OCI-LY7 (cell line): ENCODE results near the gene BTBD9. TPM values are rescaled to one million over a fixed set of nuclear protein-coding genes. Genes with fewer than 3 reads are reported as not detected.

Source experiments
- BruUV-seq: library from RNA; stranded (reverse); fragments of 400-500 nt; replicated peaks from 2 replicates; lab custom pipeline; 2021; lab: Mats Ljungman, UMichigan
- CTCF ChIA-PET: fragments of 300-600 bp; sonication (Branson Sonifier 250); formaldehyde crosslinking; loops from one replicate; lab custom pipeline; 2022; ENCODE audit warnings: antibody characterized with exemption; ENCODE audit not compliant: unreplicated experiment; lab: Charles Lee
- POLR2A ChIA-PET: fragments of 300-600 bp; sonication (Branson Sonifier 250); formaldehyde crosslinking; loops from one replicate; lab custom pipeline; 2022; ENCODE audit warnings: antibody characterized with exemption; lab: Charles Lee
- DNase-seq: peaks from one replicate; pipeline ENCODE4 v3.0.0-alpha.2; 2015; ENCODE audit warnings: low spot score
- H2AFZ ChIP-seq: fragments of 200-600 bp; sonication (generic), shearing (Covaris generic); 2 replicates; pipeline ENCODE4 v1.6.1; 2014; ENCODE audit warnings: mild to moderate bottlenecking, antibody characterized with exemption, low read length, moderate library complexity
- H3K27ac ChIP-seq: fragments of 200-600 bp; sonication (generic); 2 replicates; pipeline ENCODE4 v1.5.1; 2014; ENCODE audit warnings: mixed run types, low read depth, mild to moderate bottlenecking, moderate library complexity, low read length, inconsistent platforms; ENCODE audit not compliant: poor library complexity, severe bottlenecking
- H3K36me3 ChIP-seq: fragments of 200-600 bp; sonication (generic); 2 replicates; pipeline ENCODE4 v1.6.1; 2014; ENCODE audit warnings: mild to moderate bottlenecking, antibody characterized with exemption, low read length, moderate library complexity, mixed read lengths; ENCODE audit not compliant: insufficient read depth
- H3K4me1 ChIP-seq: fragments of 200-600 bp; sonication (generic); 2 replicates; pipeline ENCODE4 v1.5.1; 2014; ENCODE audit warnings: mild to moderate bottlenecking, low read length; ENCODE audit not compliant: insufficient read depth, poor library complexity, severe bottlenecking
- H3K4me2 ChIP-seq: fragments of 200-600 bp; sonication (generic); 2 replicates; pipeline ENCODE4 v1.6.1; 2014; ENCODE audit warnings: mild to moderate bottlenecking, low read length
- H3K4me3 ChIP-seq: fragments of 200-600 bp; sonication (generic); 2 replicates; pipeline ENCODE4 v1.5.1; 2014; ENCODE audit warnings: mild to moderate bottlenecking, low read depth, low read length; ENCODE audit not compliant: poor library complexity, severe bottlenecking
- H3K79me2 ChIP-seq: fragments of 200-600 bp; sonication (generic); 2 replicates; pipeline ENCODE4 v1.6.1; 2016; ENCODE audit warnings: low read depth, mild to moderate bottlenecking, low read length, moderate library complexity, mixed read lengths; ENCODE audit not compliant: insufficient read depth
- H3K9me2 ChIP-seq: fragments of 200-600 bp; sonication (generic); 2 replicates; pipeline ENCODE4 v1.6.1; 2016; ENCODE audit warnings: mild to moderate bottlenecking, low read length, mixed read lengths; ENCODE audit not compliant: insufficient read depth
- H3K9me3 ChIP-seq: fragments of 200-600 bp; sonication (generic); 2 replicates; pipeline ENCODE4 v1.6.1; 2014; ENCODE audit warnings: mild to moderate bottlenecking, mixed run types, low read length, mixed read lengths
- H4K20me1 ChIP-seq: fragments of 200-600 bp; sonication (generic); 2 replicates; pipeline ENCODE4 v1.6.1; 2014; ENCODE audit warnings: mild to moderate bottlenecking, antibody characterized with exemption, low read length, moderate library complexity, mixed read lengths; ENCODE audit not compliant: insufficient read depth
- EZH2phosphoT487 ChIP-seq: fragments of 200-600 bp; sonication (generic); IDR thresholded peaks from 2 replicates; pipeline ENCODE4 v1.6.1; 2018; ENCODE audit warnings: low read depth, borderline replicate concordance, mild to moderate bottlenecking, mixed run types, antibody characterized with exemption, low read length, moderate library complexity, mixed read lengths
- intact Hi-C: fragments of 100-400 bp; cut with micrococcal nuclease; formaldehyde crosslinking; loops from one replicate; pipeline ENCODE4 v1.10.0; 2022; ENCODE audit not compliant: unreplicated experiment
- total RNA-seq, 2 experiments: library from RNA; depleted of rRNA in 1 of 2; stranded (reverse); fragments of >200 nt in 1 of 2; shearing (Covaris generic) in 1 of 2; gene quantifications; 2 replicates each; pipeline ENCODE4 v1.2.3, GENCODE V29; 2014 to 2022
- TF ChIP-seq, protein P1 (sequence below): fragments of 200-600 bp; sonication (generic); conservative IDR thresholded peaks from 2 replicates; pipeline ENCODE4 v1.5.1; 2014; ENCODE audit warnings: mild to moderate bottlenecking, antibody characterized with exemption, low read length, moderate library complexity, mixed read lengths

Gene BTBD9
- total RNA-seq, 2 experiments from 2014 or later, result 5.9 to 7.3 TPM

DNA sequence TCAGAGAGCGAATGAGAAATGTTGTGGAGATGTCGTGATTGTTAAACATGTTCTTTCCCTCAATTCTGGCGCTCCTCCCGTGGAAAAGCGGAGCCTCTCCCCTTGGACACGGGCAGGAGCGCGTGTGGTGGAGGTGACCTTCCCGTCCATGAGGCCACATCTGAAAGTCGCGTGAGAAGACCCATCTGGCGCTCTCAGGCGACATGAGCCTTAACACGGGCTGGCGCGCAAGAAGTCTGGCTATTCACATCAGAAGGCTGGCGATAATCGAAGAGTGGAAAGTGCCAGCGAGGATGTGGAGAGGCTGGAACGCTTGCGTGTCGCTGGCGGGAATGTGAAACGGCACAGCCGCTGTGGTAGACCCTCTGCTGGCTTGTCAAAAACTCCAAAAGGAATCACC is 478.9 kb downstream of the BTBD9 start:
- POLR2A ChIA-PET, result no interaction called here

DNA sequence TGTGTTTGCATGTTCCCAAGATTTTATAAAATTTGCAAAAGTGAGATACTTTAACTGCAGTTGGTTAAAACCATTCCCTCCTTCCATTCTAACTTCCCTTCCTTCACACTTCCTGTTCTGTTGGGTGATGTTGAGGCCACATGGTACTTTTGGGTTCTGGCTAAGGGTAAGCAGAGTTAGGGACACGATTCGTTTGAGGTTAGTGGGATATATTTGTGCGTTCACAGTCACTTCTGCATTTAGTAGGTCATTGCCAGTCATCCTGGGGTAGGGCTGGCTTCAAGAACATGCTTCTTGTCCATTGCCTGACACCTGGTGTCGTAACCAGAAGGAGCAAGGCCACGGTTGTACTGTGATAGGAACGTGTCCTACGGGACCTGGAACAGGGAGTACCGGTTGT is 480.1 kb downstream of the BTBD9 start:
- POLR2A ChIA-PET, result no interaction called here
- Histone ChIP-seq H3K36me3 (no peaks in the 10 kb centered on the region), H3K9me2 (no peaks in the 10 kb centered on the region), H3K4me3 (no peak overlapping the region), H3K27ac (no peak overlapping the region), H3K79me2 (no peaks in the 10 kb centered on the region), H3K4me2 (no peak overlapping the region), H3K9me3 (no peaks in the 10 kb centered on the region), H2AFZ (no peak overlapping the region), H3K4me1 (no peaks in the 10 kb centered on the region), H4K20me1 (no peaks in the 10 kb centered on the region)
- BruUV-seq, result no TSS peak
- CTCF ChIA-PET, result no interaction called here
- intact Hi-C loops, result no loop called here
- DNase-seq, result no peak
- TF ChIP-seq, protein P1, sequence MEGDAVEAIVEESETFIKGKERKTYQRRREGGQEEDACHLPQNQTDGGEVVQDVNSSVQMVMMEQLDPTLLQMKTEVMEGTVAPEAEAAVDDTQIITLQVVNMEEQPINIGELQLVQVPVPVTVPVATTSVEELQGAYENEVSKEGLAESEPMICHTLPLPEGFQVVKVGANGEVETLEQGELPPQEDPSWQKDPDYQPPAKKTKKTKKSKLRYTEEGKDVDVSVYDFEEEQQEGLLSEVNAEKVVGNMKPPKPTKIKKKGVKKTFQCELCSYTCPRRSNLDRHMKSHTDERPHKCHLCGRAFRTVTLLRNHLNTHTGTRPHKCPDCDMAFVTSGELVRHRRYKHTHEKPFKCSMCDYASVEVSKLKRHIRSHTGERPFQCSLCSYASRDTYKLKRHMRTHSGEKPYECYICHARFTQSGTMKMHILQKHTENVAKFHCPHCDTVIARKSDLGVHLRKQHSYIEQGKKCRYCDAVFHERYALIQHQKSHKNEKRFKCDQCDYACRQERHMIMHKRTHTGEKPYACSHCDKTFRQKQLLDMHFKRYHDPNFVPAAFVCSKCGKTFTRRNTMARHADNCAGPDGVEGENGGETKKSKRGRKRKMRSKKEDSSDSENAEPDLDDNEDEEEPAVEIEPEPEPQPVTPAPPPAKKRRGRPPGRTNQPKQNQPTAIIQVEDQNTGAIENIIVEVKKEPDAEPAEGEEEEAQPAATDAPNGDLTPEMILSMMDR, result no peak
- TF ChIP-seq EZH2phosphoT487, result no peak

More for the DNA sequence above, 478.9 kb downstream of the BTBD9 start:
- Histone ChIP-seq H2AFZ (no peak overlapping the region), H3K4me2 (no peak overlapping the region), H3K4me1 (no peaks in the 10 kb centered on the region), H3K9me3 (no peaks in the 10 kb centered on the region), H3K79me2 (no peaks in the 10 kb centered on the region), H3K9me2 (no peaks in the 10 kb centered on the region), H4K20me1 (no peaks in the 10 kb centered on the region), H3K36me3 (no peaks in the 10 kb centered on the region), H3K4me3 (no peak overlapping the region), H3K27ac (no peak overlapping the region)
- TF ChIP-seq, protein P1, result no peak
- TF ChIP-seq EZH2phosphoT487, result no peak
- intact Hi-C loops, result no loop called here
- no peak for DNase-seq
- CTCF ChIA-PET, result no interaction called here
- BruUV-seq, result no TSS peak

DNA sequence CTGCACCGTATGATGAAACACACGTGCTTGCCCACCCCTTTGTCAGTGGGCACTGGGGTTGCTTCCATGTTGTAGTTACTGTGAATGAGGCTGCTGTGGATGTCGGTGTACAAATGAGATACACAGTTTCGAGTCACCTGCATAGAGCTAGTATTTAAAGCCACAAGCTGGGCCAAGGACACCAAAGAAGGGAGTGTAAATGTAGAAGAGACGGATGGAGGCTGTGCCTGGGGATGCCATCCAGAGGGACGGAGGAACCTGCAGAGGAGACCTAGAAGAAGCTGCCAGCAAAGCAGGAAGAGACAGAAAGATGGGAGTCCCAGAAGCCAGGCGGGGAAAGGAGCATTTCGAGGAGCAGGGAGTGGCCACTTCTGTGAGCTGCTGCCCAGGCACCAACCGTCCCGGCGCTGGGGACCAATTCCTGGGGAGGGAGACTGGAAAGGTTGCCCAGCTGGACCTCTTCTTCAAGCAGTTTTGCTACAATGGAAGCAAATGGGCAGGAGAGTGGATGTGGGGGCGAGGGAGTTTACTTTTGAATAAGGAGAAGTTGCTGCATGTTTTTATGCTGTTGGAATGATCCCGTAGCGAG is 480.9 kb downstream of the BTBD9 start:
- Histone ChIP-seq H3K9me3 (no peaks in the 10 kb centered on the region), H3K4me3 (no peak overlapping the region), H3K27ac (no peak overlapping the region), H3K36me3 (no peaks in the 10 kb centered on the region), H3K79me2 (no peaks in the 10 kb centered on the region), H3K4me1 (peaks cover 2% of the 10 kb centered on the region), H4K20me1 (no peaks in the 10 kb centered on the region), H3K9me2 (no peaks in the 10 kb centered on the region), H2AFZ (no peak overlapping the region), H3K4me2 (no peak overlapping the region)
- ChIA-PET POLR2A (no interaction called here), CTCF (no interaction called here)
- BruUV-seq, result no TSS peak
- intact Hi-C loops, result no loop called here
- no peak for DNase-seq
- TF ChIP-seq, protein P1, result no peak
- no peak for TF ChIP-seq EZH2phosphoT487
